ENCODE measurements around the gene EPS8L3.
"Not testable (repeated sequence)": the region's sequence is repeated elsewhere in the genome, so short reads cannot be mapped to it uniquely, and the experiment has no call there.

DNA sequence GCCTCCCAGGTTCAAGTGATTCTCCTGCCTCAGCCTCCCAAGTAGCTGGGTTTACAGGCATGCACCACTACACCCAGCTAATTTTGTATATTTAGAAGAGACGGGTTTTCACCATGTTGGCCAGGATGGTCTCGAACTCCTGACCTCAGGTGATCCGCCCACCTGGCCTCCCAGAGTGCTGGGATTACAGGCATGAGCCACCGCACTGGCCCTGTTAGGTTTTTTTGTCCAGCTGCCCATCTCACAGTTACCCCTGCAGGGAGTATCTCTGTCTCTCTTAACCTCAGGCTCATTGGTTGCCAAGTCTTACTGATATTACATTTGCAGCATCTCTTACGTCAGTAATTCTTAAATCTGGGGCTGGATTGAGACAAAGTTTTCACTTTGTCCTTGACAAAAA, 7.4 kb downstream of the EPS8L3 start:
- TF ChIP-seq, protein P1, sequence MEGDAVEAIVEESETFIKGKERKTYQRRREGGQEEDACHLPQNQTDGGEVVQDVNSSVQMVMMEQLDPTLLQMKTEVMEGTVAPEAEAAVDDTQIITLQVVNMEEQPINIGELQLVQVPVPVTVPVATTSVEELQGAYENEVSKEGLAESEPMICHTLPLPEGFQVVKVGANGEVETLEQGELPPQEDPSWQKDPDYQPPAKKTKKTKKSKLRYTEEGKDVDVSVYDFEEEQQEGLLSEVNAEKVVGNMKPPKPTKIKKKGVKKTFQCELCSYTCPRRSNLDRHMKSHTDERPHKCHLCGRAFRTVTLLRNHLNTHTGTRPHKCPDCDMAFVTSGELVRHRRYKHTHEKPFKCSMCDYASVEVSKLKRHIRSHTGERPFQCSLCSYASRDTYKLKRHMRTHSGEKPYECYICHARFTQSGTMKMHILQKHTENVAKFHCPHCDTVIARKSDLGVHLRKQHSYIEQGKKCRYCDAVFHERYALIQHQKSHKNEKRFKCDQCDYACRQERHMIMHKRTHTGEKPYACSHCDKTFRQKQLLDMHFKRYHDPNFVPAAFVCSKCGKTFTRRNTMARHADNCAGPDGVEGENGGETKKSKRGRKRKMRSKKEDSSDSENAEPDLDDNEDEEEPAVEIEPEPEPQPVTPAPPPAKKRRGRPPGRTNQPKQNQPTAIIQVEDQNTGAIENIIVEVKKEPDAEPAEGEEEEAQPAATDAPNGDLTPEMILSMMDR (IDR thresholded peaks at IDR 0.05; ENCODE audit: control extremely low read depth in 1 of 3, insufficient read depth in 1 of 3, low read depth in 1 of 3, low read length in 3 of 3), result not testable (repeated sequence)
- not testable (repeated sequence) for TF ChIP-seq EP300 (IDR thresholded peaks at IDR 0.05; ENCODE audit: borderline replicate concordance in 1 of 2, low read depth in 2 of 2, low read length in 2 of 2); GABPA (IDR thresholded peaks at IDR 0.05; ENCODE audit: borderline replicate concordance, insufficient read depth, low read length); SIRT6 (IDR thresholded peaks at IDR 0.05; ENCODE audit: low read length); RAD21 (IDR thresholded peaks at IDR 0.05 in 1 of 2, conservative IDR thresholded peaks at IDR 0.05 in 1 of 2; ENCODE audit: low read depth in 2 of 2, low read length in 2 of 2); TAF7 (optimal IDR thresholded peaks at IDR 0.05; ENCODE audit: borderline replicate concordance, low read depth, low read length); POLR2A (IDR thresholded peaks at IDR 0.05; ENCODE audit: control extremely low read depth in 1 of 2, low read depth in 2 of 2, low read length in 2 of 2); SIX5 (IDR thresholded peaks at IDR 0.05; ENCODE audit: low read depth, low read length); TAF1 (IDR thresholded peaks at IDR 0.05; ENCODE audit: low read depth, low read length)
- TF ChIP-seq, protein P2, sequence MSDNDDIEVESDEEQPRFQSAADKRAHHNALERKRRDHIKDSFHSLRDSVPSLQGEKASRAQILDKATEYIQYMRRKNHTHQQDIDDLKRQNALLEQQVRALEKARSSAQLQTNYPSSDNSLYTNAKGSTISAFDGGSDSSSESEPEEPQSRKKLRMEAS (IDR thresholded peaks at IDR 0.05), result not testable (repeated sequence)

Data from H1 (cell line).